ENCODE data around the gene RAPH1.
A peak's percentile ranks its signal among the peaks of the same experiment; 100 is the strongest.
"Not testable (repeated sequence)": the region's sequence is repeated elsewhere in the genome, so short reads cannot be mapped to it uniquely, and the experiment has no call there.

Gene RAPH1

GRCh38 chr2:203429643-203430042, 105.5 kb downstream of the RAPH1 start:
- not testable (repeated sequence) for DNase-seq (ENCODE audit: low spot score)

GRCh38 chr2:203427061-203427460, 108.0 kb downstream of the RAPH1 start:
- DNase-seq (ENCODE audit: low spot score) = no peak

GRCh38 chr2:203418271-203418670, 116.8 kb downstream of the RAPH1 start:
- DNase-seq (ENCODE audit: low spot score) = no peak

- no peak for DNase-seq (ENCODE audit: low spot score)
These were observed 121.3 kb downstream of the RAPH1 start for GRCh38 chr2:203413796-203414195.

- no peak for DNase-seq (ENCODE audit: low spot score)
These were observed 122.4 kb downstream of the RAPH1 start for GRCh38 chr2:203412546-203413331.

GRCh38 chr2:203407496-203407895, 127.6 kb downstream of the RAPH1 start:
- no peak for DNase-seq (ENCODE audit: low spot score)

- DNase-seq (ENCODE audit: low spot score) = no peak
These were observed 130.1 kb downstream of the RAPH1 start for GRCh38 chr2:203404996-203405395.

- no peak for DNase-seq (ENCODE audit: low spot score)
These were observed 134.1 kb downstream of the RAPH1 start for GRCh38 chr2:203400805-203401585.

- DNase-seq (ENCODE audit: low spot score) = no peak
These were observed 136.1 kb downstream of the RAPH1 start for GRCh38 chr2:203399031-203399430.

GRCh38 chr2:203396667-203397066, 138.4 kb downstream of the RAPH1 start:
- peak; percentile 13 for DNase-seq (ENCODE audit: low spot score)

- no peak for DNase-seq (ENCODE audit: low spot score)
These were observed 139.2 kb downstream of the RAPH1 start for GRCh38 chr2:203395858-203396257.

- peak; percentile 13 for DNase-seq (ENCODE audit: low spot score)
These were observed 140.4 kb downstream of the RAPH1 start for GRCh38 chr2:203394519-203395227.

- not testable (repeated sequence) for DNase-seq (ENCODE audit: low spot score)
These were observed 146.9 kb downstream of the RAPH1 start for GRCh38 chr2:203388153-203388552.

GRCh38 chr2:203383038-203383437, 152.1 kb downstream of the RAPH1 start:
- no peak for DNase-seq (ENCODE audit: low spot score)

GRCh38 chr2:203379156-203379555, 155.9 kb downstream of the RAPH1 start:
- no peak for DNase-seq (ENCODE audit: low spot score)

GRCh38 chr2:203376173-203376572, 158.9 kb downstream of the RAPH1 start:
- peak; percentile 13 for DNase-seq (ENCODE audit: low spot score)

GRCh38 chr2:203372706-203373105, 162.4 kb downstream of the RAPH1 start:
- DNase-seq (ENCODE audit: low spot score) = not testable (repeated sequence)

- no peak for DNase-seq (ENCODE audit: low spot score)
These were observed 168.2 kb downstream of the RAPH1 start for GRCh38 chr2:203366639-203367466.

GRCh38 chr2:203361922-203362321, 173.2 kb downstream of the RAPH1 start:
- no peak for DNase-seq (ENCODE audit: low spot score)

GRCh38 chr2:203361495-203361894, 173.6 kb downstream of the RAPH1 start:
- DNase-seq (ENCODE audit: low spot score) = no peak

- DNase-seq (ENCODE audit: low spot score) = peak; percentile 4
These were observed 174.2 kb downstream of the RAPH1 start for GRCh38 chr2:203360833-203361430.

Measured in NAMALWA (cell line).